ENCODE results near the gene FBXW7.

GRCh38 chr4:152540941-152541340, 5.0 kb upstream of the FBXW7 start:
- no peak for TF ChIP-seq CTCF (IDR thresholded peaks at IDR 0.05; ENCODE audit: poor library complexity)
- no peak for TF ChIP-seq EZH2 (IDR thresholded peaks at IDR 0.05; ENCODE audit: borderline replicate concordance)

Measured in hepatocyte (in vitro differentiated cells).